Loucy (cell line): ENCODE measurements around the gene DPF1.

ENCODE experiments used
- H2AFZ ChIP-seq: fragments of 200-600 bp; sonication (generic); 2 replicates; pipeline ENCODE4 v1.6.0; 2016; ENCODE audit warnings: antibody characterized with exemption, mild to moderate bottlenecking, low read length, moderate library complexity
- H3F3A ChIP-seq: fragments of 200-600 bp; 2 replicates; pipeline ENCODE4 v1.6.0; 2016; ENCODE audit warnings: antibody characterized with exemption, low read depth, mild to moderate bottlenecking
- H3K27me3 ChIP-seq: fragments of 200-600 bp; sonication (generic); 2 replicates; pipeline ENCODE4 v1.6.1; 2014; ENCODE audit warnings: low read length, mild to moderate bottlenecking; ENCODE audit not compliant: insufficient read depth, poor library complexity, severe bottlenecking
- H3K36me3 ChIP-seq: fragments of 200-600 bp; sonication (generic); 2 replicates; pipeline ENCODE4 v1.6.1; 2016; ENCODE audit warnings: low read length; ENCODE audit not compliant: insufficient read depth
- H3K4me1 ChIP-seq: fragments of 200-600 bp; sonication (generic); 2 replicates; pipeline ENCODE4 v1.5.1; 2014; ENCODE audit warnings: low read length, mild to moderate bottlenecking; ENCODE audit not compliant: insufficient read depth, poor library complexity, severe bottlenecking
- H3K4me2 ChIP-seq: fragments of 200-600 bp; sonication (generic); 2 replicates; pipeline ENCODE4 v1.6.0; 2014; ENCODE audit warnings: antibody characterized with exemption, low read length, low read depth, mild to moderate bottlenecking; ENCODE audit not compliant: poor library complexity, severe bottlenecking
- H3K4me3 ChIP-seq: fragments of 200-600 bp; sonication (generic); 2 replicates; pipeline ENCODE4 v1.5.1; 2014; ENCODE audit warnings: low read length, mild to moderate bottlenecking, mixed read lengths; ENCODE audit not compliant: poor library complexity, severe bottlenecking
- H3K79me2 ChIP-seq: fragments of 200-600 bp; sonication (generic); 2 replicates; pipeline ENCODE4 v1.6.1; 2014; ENCODE audit warnings: low read length; ENCODE audit not compliant: insufficient read depth
- H3K9ac ChIP-seq: fragments of 200-600 bp; sonication (generic); 2 replicates; pipeline ENCODE4 v1.6.0; 2014; ENCODE audit warnings: mild to moderate bottlenecking, low read depth, low read length, moderate library complexity; ENCODE audit not compliant: poor library complexity, severe bottlenecking
- H3K9me2 ChIP-seq: fragments of 200-600 bp; sonication (generic); replicated peaks from 2 replicates; pipeline ENCODE4 v1.6.1; 2016; ENCODE audit warnings: low read depth, low read length, mixed read lengths
- H3K9me3 ChIP-seq: fragments of 200-600 bp; sonication (generic); 2 replicates; pipeline ENCODE4 v1.6.1; 2014; ENCODE audit warnings: mild to moderate bottlenecking, antibody characterized with exemption, low read length, low read depth; ENCODE audit not compliant: insufficient read depth
- H4K20me1 ChIP-seq: fragments of 200-600 bp; sonication (generic); 2 replicates; pipeline ENCODE4 v1.6.0; 2014; ENCODE audit warnings: antibody characterized with exemption, low read length, mild to moderate bottlenecking; ENCODE audit not compliant: insufficient read depth, poor library complexity, severe bottlenecking
- EZH2phosphoT487 ChIP-seq: fragments of 200-600 bp; IDR thresholded peaks from 2 replicates; pipeline ENCODE4 v1.6.1; 2018; ENCODE audit warnings: antibody characterized with exemption, mild to moderate bottlenecking, moderate library complexity, borderline replicate concordance
- TF ChIP-seq, protein P1 (sequence below): fragments of 200-600 bp; sonication (generic); conservative IDR thresholded peaks from 2 replicates; pipeline ENCODE4 v1.5.1; 2014; ENCODE audit warnings: mild to moderate bottlenecking, antibody characterized with exemption, low read length

Gene DPF1

DNA sequence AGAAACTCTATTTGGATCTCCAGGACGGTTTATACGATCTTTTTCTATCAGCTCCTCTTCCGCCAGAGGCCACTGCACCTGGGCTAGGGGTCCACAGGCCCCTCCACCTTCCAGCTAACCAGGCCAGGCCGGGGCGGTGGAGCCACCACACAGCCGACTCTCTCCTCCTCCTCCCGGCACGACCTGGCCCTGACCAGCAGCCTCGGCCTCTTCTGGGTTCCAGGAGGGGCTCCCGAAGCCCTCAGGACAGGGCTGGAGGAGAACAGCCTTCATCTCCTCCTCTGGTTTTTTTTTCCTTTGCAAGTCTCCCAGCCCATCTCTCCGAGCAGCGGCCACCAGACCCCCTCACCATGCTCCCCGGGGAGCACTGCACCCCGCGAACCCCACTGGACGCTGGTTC is 17.1 kb downstream of the DPF1 start:
- no peaks in the 10 kb centered on the region for H3K4me1 ChIP-seq

DNA sequence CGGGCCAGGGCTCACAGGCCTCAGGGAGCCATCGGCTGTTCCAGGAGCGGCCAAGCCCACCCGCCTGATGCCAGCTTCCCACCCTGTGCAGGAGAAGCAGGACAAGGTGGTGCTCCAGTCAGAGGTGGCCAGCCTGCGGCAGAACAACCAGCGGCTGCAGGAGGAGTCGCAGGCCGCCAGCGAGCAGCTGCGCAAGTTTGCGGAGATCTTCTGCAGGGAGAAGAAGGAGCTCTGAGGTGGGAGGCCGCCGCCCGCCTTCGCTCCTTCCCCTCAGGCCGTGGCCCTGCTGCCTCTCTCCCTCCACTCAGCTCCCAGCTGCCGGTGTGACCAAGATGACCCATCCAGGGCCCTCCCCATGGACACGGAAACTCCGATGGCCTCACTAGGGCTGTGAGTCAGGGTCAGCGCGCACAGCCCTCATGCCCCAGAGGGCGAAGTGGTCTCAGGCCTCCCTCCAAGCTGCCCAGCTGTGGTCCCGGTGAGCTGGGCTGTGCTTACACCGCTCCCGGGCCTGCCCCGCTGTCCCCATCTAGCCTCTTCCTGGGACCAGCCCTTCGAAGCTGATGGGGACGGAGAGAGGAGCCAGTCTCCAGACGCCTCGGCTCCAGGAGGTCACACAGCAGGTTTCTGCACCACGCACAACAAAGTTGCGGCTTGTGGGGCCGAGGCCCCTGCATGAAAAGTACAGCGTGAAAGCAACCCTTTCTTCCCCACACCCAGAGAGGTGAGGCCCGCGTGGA is 17.8 kb downstream of the DPF1 start:
- Histone ChIP-seq H3K9me2 (no peaks in the 10 kb centered on the region), H3K27me3 (no peaks in the 10 kb centered on the region), H4K20me1 (no peaks in the 10 kb centered on the region), H3K4me3 (no peak overlapping the region), H3K9me3 (no peaks in the 10 kb centered on the region), H3K4me2 (no peak overlapping the region), H3F3A (no peaks in the 10 kb centered on the region), H3K4me1 (no peaks in the 10 kb centered on the region), H3K9ac (no peak overlapping the region), H3K36me3 (no peaks in the 10 kb centered on the region; the same call in 1 of the 2 replicates), H3K79me2 (no peaks in the 10 kb centered on the region), H2AFZ (no peak overlapping the region)
- TF ChIP-seq, protein P1, sequence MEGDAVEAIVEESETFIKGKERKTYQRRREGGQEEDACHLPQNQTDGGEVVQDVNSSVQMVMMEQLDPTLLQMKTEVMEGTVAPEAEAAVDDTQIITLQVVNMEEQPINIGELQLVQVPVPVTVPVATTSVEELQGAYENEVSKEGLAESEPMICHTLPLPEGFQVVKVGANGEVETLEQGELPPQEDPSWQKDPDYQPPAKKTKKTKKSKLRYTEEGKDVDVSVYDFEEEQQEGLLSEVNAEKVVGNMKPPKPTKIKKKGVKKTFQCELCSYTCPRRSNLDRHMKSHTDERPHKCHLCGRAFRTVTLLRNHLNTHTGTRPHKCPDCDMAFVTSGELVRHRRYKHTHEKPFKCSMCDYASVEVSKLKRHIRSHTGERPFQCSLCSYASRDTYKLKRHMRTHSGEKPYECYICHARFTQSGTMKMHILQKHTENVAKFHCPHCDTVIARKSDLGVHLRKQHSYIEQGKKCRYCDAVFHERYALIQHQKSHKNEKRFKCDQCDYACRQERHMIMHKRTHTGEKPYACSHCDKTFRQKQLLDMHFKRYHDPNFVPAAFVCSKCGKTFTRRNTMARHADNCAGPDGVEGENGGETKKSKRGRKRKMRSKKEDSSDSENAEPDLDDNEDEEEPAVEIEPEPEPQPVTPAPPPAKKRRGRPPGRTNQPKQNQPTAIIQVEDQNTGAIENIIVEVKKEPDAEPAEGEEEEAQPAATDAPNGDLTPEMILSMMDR: no peak
- no peak for TF ChIP-seq EZH2phosphoT487

More for the DNA sequence above, 17.1 kb downstream of the DPF1 start:
- no peak overlapping the region for H3K4me3 ChIP-seq
- TF ChIP-seq, protein P1: no peak
- no peak for TF ChIP-seq EZH2phosphoT487
- no peak overlapping the region for H3K9ac ChIP-seq
- no peaks in the 10 kb centered on the region for H3F3A ChIP-seq
- no peaks in the 10 kb centered on the region for H3K9me3 ChIP-seq
- H4K20me1 ChIP-seq: no peaks in the 10 kb centered on the region
- no peaks in the 10 kb centered on the region; the same call in 1 of the 2 replicates for H3K36me3 ChIP-seq
- H3K27me3 ChIP-seq: no peaks in the 10 kb centered on the region
- no peaks in the 10 kb centered on the region for H3K79me2 ChIP-seq
- no peak overlapping the region for H2AFZ ChIP-seq
- no peak overlapping the region for H3K4me2 ChIP-seq
- H3K9me2 ChIP-seq: no peaks in the 10 kb centered on the region

DNA sequence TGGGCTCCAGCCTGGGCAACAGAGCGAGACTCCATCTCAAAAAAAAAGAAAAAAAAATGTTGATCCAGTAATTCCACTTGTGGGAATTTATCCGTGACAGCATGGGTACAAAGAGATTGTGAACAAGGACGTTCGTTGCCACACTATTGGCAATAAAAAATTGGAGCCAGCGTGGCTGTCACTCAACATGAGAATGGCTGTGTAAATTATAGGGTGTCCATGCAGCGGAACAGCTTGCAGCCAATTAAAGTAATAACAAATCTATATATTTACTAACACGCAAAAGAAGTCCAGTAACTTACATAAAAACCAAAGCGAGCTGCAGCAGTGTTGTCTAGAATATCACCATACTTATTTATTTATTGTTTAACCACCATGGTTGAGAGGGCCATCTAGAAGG is 19.3 kb downstream of the DPF1 start:
- Histone ChIP-seq H3K4me1 (no peaks in the 10 kb centered on the region), H3K4me3 (no peak overlapping the region), H3K79me2 (no peaks in the 10 kb centered on the region), H3K27me3 (no peaks in the 10 kb centered on the region), H3K9me2 (no peaks in the 10 kb centered on the region), H3K36me3 (no peaks in the 10 kb centered on the region; the same call in 1 of the 2 replicates), H3K9ac (no peak overlapping the region), H3K4me2 (no peak overlapping the region), H2AFZ (no peak overlapping the region), H4K20me1 (no peaks in the 10 kb centered on the region), H3K9me3 (no peaks in the 10 kb centered on the region), H3F3A (no peaks in the 10 kb centered on the region)
- TF ChIP-seq, protein P1: no peak
- no peak for TF ChIP-seq EZH2phosphoT487
